Panc1 (cell line): ENCODE data around the gene NAT10.

Experiments used
- CTCF ChIP-seq: fragments of 450-650 bp; IDR thresholded peaks from 2 replicates; pipeline ENCODE4 v1.5.1; 2017; ENCODE audit warnings: mild to moderate bottlenecking
- POLR2AphosphoS5 ChIP-seq: IDR thresholded peaks from 2 replicates; pipeline ENCODE4 v1.6.1; 2012; ENCODE audit warnings: mild to moderate bottlenecking, low read depth, low read length, moderate library complexity
- SIN3A ChIP-seq: IDR thresholded peaks from 2 replicates; pipeline ENCODE4 v1.6.1; 2012; ENCODE audit warnings: low read depth, mild to moderate bottlenecking, low read length, moderate library complexity, borderline replicate concordance; ENCODE audit not compliant: insufficient read depth
- TCF7L2 ChIP-seq: IDR thresholded peaks from 2 replicates; pipeline ENCODE4 v1.6.1; 2011; ENCODE audit warnings: mild to moderate bottlenecking, low read depth, low read length, inconsistent platforms
- TF ChIP-seq, protein P1 (sequence below), 2 experiments: IDR thresholded peaks; 2 replicates each; pipeline ENCODE4 v1.6.1; 2011 to 2012; ENCODE audit warnings: low read depth in 2 of 2, control low read depth in 1 of 2, low read length in 1 of 2, mild to moderate bottlenecking in 1 of 2, moderate library complexity in 1 of 2; ENCODE audit not compliant: insufficient read depth in 1 of 2

DNA sequence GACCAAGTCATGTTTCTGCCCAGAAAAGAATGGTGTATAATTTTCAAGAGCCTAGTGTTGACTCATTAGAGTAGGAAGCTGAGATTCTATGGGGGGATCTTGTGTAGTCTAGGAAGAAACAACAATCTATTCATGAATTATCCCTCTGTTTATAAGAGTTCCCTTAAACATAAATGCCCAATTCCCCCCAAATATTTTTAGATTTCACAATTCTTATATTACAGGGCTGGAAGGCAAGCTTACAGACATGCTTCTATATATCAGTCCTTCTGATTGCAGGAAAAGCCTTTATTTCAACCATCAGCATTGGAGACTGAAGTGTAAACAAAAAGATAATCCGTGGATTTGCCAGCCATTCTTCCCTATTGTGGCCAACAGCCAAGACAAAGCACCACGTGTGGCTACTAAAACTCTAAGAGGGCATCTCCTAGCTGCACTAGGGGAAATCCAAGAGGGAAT, 71.4 kb downstream of the NAT10 start:
- no peak for TF ChIP-seq CTCF
- TF ChIP-seq, protein P1, sequence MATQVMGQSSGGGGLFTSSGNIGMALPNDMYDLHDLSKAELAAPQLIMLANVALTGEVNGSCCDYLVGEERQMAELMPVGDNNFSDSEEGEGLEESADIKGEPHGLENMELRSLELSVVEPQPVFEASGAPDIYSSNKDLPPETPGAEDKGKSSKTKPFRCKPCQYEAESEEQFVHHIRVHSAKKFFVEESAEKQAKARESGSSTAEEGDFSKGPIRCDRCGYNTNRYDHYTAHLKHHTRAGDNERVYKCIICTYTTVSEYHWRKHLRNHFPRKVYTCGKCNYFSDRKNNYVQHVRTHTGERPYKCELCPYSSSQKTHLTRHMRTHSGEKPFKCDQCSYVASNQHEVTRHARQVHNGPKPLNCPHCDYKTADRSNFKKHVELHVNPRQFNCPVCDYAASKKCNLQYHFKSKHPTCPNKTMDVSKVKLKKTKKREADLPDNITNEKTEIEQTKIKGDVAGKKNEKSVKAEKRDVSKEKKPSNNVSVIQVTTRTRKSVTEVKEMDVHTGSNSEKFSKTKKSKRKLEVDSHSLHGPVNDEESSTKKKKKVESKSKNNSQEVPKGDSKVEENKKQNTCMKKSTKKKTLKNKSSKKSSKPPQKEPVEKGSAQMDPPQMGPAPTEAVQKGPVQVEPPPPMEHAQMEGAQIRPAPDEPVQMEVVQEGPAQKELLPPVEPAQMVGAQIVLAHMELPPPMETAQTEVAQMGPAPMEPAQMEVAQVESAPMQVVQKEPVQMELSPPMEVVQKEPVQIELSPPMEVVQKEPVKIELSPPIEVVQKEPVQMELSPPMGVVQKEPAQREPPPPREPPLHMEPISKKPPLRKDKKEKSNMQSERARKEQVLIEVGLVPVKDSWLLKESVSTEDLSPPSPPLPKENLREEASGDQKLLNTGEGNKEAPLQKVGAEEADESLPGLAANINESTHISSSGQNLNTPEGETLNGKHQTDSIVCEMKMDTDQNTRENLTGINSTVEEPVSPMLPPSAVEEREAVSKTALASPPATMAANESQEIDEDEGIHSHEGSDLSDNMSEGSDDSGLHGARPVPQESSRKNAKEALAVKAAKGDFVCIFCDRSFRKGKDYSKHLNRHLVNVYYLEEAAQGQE (IDR thresholded peaks at IDR 0.05; ENCODE audit: insufficient read depth in 1 of 2, low read depth in 2 of 2, low read length in 1 of 2): no peak
- TF ChIP-seq TCF7L2: no peak
- no peak for TF ChIP-seq POLR2AphosphoS5
- no peak for TF ChIP-seq SIN3A
